Stomach (tissue), 4 donors: Measurements from ENCODE around the gene C1orf216.

Source experiments
- CTCF ChIP-seq, 7 experiments: fragments of 450-650 bp in 4 of 7; fragments of 200-600 bp in 3 of 7; sonication (generic) in 3 of 7; IDR thresholded peaks; one replicate each; pipeline ENCODE4 v1.5.1; 2016 to 2019; ENCODE audit warnings: antibody characterized with exemption in 7 of 7, control low read depth in 2 of 7, mild to moderate bottlenecking in 1 of 7
- POLR2AphosphoS5 ChIP-seq, 3 donors: sonication (generic); formaldehyde crosslinking; IDR thresholded peaks; one replicate each; pipeline ENCODE4 v1.6.1; 2016; ENCODE audit warnings: antibody characterized with exemption in 3 of 3

GRCh38 chr1:35718492-35719336 lies at the start of gene C1orf216:
- TF ChIP-seq POLR2AphosphoS5 (IDR thresholded peaks at IDR 0.05) (peak in 2 of 3 donors; percentile 4 to 10), CTCF (IDR thresholded peaks at IDR 0.05) (no peak)
